Adrenal gland (tissue), 5 donors: ENCODE measurements around the gene MTG2.

Experiments
- POLR2A ChIP-seq, 2 donors: fragments of 450-650 bp; IDR thresholded peaks; one replicate each; pipeline ENCODE4 v1.6.1; 2017; ENCODE audit warnings: antibody characterized with exemption in 2 of 2, mild to moderate bottlenecking in 2 of 2, moderate library complexity in 1 of 2
- TF ChIP-seq, protein P1 (sequence below), 6 experiments: fragments of 450-650 bp in 4 of 6; fragments of 200-600 bp in 2 of 6; sonication (generic) in 1 of 6; IDR thresholded peaks; 1 replicate in 5 of 6; 2 replicates in 1 of 6; pipeline versions ENCODE4 v1.5.1 to v1.8.0; 2016 to 2021; ENCODE audit warnings: antibody characterized with exemption in 6 of 6, mild to moderate bottlenecking in 2 of 6, moderate library complexity in 1 of 6
- donor health status: DM: no; HTN: no; CAD: no.

DNA sequence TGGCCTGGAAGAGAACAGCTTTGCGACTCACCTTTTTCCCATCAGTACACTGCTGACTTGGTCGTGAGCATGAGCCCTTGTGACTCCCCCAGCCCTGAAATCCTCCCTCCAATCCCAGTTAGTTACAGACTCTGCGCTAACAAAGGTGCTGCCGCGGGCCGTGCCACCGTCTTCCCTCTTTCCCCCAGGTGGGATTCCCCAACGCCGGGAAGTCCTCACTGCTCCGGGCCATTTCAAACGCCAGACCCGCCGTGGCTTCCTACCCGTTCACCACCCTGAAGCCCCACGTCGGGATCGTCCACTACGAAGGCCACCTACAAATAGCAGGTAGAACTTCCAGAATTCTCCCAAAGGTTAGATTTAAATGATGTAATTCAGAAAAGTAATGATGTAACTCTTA, 16.1 kb downstream of the MTG2 start:
- TF ChIP-seq, protein P1, sequence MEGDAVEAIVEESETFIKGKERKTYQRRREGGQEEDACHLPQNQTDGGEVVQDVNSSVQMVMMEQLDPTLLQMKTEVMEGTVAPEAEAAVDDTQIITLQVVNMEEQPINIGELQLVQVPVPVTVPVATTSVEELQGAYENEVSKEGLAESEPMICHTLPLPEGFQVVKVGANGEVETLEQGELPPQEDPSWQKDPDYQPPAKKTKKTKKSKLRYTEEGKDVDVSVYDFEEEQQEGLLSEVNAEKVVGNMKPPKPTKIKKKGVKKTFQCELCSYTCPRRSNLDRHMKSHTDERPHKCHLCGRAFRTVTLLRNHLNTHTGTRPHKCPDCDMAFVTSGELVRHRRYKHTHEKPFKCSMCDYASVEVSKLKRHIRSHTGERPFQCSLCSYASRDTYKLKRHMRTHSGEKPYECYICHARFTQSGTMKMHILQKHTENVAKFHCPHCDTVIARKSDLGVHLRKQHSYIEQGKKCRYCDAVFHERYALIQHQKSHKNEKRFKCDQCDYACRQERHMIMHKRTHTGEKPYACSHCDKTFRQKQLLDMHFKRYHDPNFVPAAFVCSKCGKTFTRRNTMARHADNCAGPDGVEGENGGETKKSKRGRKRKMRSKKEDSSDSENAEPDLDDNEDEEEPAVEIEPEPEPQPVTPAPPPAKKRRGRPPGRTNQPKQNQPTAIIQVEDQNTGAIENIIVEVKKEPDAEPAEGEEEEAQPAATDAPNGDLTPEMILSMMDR (IDR thresholded peaks at IDR 0.05): no peak
- no peak for TF ChIP-seq POLR2A (IDR thresholded peaks at IDR 0.05)
